Activated CD8-positive, alpha-beta memory T cell treated with anti-CD3 and anti-CD28 coated beads for 48 hours (primary cell): ENCODE results near the gene TPSB2.

Experiments
- DNase-seq, 3 experiments: peaks; one replicate each; pipeline ENCODE4 v3.0.0-alpha.2; 2020; ENCODE audit warnings: low read depth in 2 of 3, low spot score in 2 of 3

The TPSB2 gene

GRCh38 chr16:1220841-1221627, 8.9 kb downstream of the TPSB2 start:
- DNase-seq, result no peak

GRCh38 chr16:1220098-1220728, 9.8 kb downstream of the TPSB2 start:
- DNase-seq, result no peak

GRCh38 chr16:1218930-1219611, 10.9 kb downstream of the TPSB2 start:
- no peak for DNase-seq

- no peak for DNase-seq
These were observed 11.7 kb downstream of the TPSB2 start for GRCh38 chr16:1218061-1218929.

GRCh38 chr16:1217526-1217925, 12.5 kb downstream of the TPSB2 start:
- no peak for DNase-seq

- no peak for DNase-seq
These were observed 13.1 kb downstream of the TPSB2 start for GRCh38 chr16:1216681-1217400.

GRCh38 chr16:1216296-1216619, 13.7 kb downstream of the TPSB2 start:
- DNase-seq, result no peak

- DNase-seq, result no peak
These were observed 14.2 kb downstream of the TPSB2 start for GRCh38 chr16:1215574-1216295.

GRCh38 chr16:1214719-1215118, 15.3 kb downstream of the TPSB2 start:
- DNase-seq, result no peak

GRCh38 chr16:1213796-1214372, 16.1 kb downstream of the TPSB2 start:
- DNase-seq, result no peak

GRCh38 chr16:1213231-1213630, 16.8 kb downstream of the TPSB2 start:
- DNase-seq, result no peak

GRCh38 chr16:1212616-1213194, 17.3 kb downstream of the TPSB2 start:
- DNase-seq, result no peak

- DNase-seq, result no peak
These were observed 18.3 kb downstream of the TPSB2 start for GRCh38 chr16:1211451-1212268.

GRCh38 chr16:1210461-1210860, 19.5 kb downstream of the TPSB2 start:
- no peak for DNase-seq

GRCh38 chr16:1209081-1209480, 20.9 kb downstream of the TPSB2 start:
- DNase-seq, result no peak

GRCh38 chr16:1208239-1208830, 21.6 kb downstream of the TPSB2 start:
- DNase-seq, result no peak

GRCh38 chr16:1206786-1207185, 23.2 kb downstream of the TPSB2 start:
- DNase-seq, result no peak

GRCh38 chr16:1206326-1206725, 23.7 kb downstream of the TPSB2 start:
- no peak for DNase-seq
